ENCODE results near the gene TM4SF5.

TM4SF5 gene, protein sequence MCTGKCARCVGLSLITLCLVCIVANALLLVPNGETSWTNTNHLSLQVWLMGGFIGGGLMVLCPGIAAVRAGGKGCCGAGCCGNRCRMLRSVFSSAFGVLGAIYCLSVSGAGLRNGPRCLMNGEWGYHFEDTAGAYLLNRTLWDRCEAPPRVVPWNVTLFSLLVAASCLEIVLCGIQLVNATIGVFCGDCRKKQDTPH

DNA sequence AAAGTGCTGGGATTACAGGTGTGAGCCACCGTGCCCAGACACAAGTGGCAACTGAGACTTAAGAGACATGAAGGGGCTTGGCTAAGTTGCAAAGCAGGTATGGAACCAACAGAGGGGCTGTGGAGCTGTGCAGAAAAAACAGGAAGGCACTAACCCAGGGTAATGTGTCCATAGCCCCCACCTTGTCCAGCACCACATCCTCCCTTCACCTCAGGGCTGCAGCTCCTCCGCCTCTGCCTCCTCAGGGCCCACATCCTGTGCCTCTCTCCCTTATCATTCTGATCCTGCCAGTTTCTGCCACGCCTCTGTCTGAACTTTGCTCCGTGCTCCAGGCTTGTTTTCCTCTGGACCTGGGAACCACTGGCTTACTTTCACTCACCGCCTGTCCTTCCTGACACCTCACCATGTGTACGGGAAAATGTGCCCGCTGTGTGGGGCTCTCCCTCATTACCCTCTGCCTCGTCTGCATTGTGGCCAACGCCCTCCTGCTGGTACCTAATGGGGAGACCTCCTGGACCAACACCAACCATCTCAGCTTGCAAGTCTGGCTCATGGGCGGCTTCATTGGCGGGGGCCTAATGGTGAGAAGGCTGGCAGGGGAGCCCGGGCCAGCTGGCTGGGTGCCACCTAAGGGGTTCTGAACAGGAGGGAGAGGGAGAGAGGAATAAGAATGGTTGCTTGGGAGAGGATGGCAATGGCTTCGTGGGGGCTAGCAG lies at the start of gene TM4SF5:
Gene TM4SF5, plus strand, starts transcription at position 368 of the 716 bp plus-strand sequence. Its CDS starts 37 bp downstream, at position 405.
- in situ Hi-C loops (cut with MboI; ENCODE audit: low sequenced_read_pairs) = no loop called here

DNA sequence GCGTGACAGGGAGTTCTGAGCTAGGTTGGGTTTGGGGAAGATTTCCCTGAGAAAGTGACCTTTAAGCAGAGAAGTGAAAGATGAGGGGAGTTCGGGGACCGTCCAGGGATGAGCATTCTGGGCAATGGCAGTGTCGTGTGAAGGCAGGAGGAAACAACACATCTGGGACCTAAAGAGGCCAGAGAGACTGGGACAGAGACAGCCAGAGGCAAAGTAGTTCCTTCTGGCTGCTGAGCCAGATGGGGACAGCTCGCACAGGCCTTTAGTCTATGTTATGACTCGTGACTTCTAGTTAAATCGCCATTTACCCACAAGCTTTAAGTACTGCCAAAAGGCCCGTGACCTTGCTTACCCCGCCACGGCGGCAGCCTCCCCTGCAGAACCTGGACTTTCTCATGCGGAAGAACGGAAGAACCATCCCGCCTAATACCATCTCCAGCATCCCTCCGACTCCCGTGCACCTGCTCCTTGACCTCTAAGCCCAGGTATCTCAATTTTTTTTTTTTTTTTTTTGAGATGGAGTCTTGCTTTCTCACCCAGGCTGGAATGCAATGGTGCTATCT lies 48.9 kb upstream of the TM4SF5 start:
- in situ Hi-C loops (cut with MboI; ENCODE audit: low sequenced_read_pairs) = no loop called here

- in situ Hi-C loops (cut with MboI; ENCODE audit: low sequenced_read_pairs) = no loop called here
These were observed 47.0 kb upstream of the TM4SF5 start for GRCh38 chr17:4724650-4725049.

DNA sequence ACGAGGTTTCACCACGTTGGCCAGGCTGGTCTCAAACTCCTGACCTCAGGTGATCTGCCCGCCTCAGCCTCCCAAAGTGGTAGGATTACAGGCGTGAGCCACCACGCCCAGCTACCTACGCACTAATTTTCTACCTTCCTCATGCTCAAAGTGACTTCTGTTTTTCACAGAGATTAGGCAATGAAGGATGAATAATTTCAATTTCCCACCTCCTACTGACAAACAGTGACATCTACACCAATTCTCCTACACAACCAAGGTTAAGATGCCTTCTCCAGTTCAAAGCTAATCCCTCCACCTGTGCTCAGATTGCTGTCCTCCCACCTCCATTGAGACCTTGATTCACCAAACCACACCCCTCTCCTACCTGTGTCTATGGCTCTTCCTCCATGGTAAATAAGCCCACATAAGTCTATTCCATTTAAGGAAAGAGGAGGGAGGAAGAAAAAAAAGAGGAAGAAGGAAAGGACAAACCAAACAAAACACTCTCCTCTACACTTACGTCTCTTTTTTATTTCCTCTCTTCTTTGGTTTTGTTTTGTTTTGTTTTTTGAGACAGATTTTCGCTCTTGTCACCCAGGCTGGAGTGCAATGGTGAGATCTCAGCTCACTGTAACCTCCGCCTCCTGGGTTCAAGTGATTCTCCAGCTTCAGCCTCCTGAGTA lies 45.9 kb upstream of the TM4SF5 start:
- in situ Hi-C loops (cut with MboI; ENCODE audit: low sequenced_read_pairs) = no loop called here

DNA sequence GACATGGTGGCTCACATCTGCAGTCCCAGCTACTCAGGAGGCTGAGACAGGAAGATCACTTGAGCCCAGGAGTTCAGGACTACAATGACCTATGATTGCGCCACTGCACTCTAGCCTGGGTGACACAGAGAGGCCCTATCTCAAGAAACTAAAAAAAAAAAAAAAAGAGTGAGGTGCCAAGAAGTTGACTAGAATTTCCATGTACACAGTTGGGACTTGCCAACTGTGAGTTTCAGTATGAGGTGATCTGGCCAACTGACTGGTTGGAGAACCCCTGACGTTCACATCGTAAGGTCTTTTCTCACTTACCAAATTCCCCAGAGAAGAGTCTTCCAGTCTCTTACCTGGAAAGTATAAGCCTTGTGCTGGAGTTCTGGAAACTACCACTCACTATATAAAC lies 43.6 kb upstream of the TM4SF5 start:
- in situ Hi-C loops (cut with MboI; ENCODE audit: low sequenced_read_pairs) = no loop called here

DNA sequence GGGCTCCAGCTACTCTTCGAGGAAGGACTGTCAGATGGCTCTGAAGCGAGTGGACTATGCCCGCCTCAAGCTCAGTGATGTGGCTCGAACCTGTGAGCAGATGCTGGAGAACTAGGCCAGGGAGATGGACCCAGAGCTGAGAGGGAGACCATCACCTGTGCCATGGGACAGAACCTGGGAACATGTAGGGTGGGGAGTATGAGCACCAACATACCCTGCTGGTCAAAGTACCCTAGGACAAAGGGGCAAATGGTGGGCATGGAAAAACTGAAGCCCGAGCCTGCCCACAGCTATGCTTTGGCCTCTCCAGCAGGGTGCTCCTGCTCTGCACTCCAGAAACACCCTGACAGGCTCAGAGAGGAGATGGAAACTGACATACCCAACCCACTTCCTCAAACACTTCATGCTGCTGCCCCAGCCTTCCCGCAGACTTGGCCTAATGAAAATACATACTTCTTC lies 38.6 kb upstream of the TM4SF5 start:
- in situ Hi-C loops (cut with MboI; ENCODE audit: low sequenced_read_pairs) = no loop called here

DNA sequence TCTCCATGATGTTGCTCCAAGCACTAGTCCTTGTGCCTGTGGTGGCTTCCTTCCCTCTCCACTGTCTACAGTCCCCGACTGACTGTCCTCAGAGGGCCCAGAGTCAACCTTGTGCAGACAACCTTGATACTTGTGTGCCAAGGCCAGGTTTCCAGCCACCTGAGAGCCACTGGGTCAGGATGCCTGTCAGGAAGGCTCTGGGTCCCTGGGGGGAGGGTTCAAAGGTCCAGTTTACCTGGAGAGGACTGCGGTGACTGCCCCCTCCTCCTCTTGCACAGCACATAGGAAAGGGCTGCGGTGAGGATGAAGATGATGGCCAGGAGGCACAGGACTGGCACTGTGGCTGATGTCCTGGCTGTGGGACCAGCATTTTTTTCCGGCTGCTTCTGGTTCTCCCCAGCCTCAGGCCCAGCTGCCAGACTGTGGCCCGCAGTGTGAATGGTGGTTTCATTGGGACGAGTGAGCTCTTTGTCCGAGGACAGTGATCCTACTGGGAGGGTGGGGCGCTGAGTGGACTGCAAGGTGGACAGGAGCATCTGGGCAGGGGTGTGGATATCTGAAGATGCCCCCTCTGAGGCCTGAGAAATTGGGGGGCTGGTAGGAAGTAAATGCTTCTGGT lies 36.7 kb upstream of the TM4SF5 start:
- in situ Hi-C loops (cut with MboI; ENCODE audit: low sequenced_read_pairs) = no loop called here

DNA sequence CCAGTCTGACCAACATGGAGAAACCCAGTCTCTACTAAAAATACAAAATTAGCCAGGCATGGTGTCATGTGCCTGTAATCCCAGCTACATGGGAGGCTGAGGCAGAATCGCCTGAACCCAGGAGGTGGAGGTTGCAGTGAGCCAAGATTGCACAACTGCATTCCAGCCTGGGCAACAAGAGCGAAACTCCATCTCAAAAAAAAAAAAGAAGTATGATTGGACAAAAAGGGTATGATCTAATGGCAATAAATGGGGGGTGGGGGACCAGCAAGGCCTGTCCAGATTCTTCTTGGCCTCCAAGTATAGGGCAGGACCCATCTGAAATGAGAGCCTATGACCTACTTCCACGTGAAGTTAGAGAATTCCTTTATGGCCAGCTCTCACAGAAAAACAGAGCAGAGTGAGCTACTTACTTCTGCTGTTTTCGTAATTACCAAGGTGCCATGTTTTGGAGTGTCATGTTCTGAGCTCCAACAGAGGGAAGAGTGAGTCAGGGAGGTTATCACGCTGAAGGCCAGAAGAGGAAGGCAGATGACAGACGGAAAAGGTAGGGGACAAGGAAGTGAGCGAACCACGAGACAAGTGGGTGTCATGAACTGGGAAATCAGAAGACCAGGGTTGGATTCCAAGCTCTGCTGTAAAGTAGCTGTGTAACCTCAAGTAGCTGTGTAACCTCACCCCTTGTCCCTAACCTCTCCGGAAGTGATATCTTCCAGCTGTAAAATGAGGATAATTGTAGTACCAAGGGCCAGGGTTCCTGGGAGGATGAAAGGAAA lies 35.6 kb upstream of the TM4SF5 start:
- in situ Hi-C loops (cut with MboI; ENCODE audit: low sequenced_read_pairs) = no loop called here

GRCh38 chr17:4738136-4739121 lies 33.3 kb upstream of the TM4SF5 start:
- in situ Hi-C loops (cut with MboI; ENCODE audit: low sequenced_read_pairs) = no loop called here

DNA sequence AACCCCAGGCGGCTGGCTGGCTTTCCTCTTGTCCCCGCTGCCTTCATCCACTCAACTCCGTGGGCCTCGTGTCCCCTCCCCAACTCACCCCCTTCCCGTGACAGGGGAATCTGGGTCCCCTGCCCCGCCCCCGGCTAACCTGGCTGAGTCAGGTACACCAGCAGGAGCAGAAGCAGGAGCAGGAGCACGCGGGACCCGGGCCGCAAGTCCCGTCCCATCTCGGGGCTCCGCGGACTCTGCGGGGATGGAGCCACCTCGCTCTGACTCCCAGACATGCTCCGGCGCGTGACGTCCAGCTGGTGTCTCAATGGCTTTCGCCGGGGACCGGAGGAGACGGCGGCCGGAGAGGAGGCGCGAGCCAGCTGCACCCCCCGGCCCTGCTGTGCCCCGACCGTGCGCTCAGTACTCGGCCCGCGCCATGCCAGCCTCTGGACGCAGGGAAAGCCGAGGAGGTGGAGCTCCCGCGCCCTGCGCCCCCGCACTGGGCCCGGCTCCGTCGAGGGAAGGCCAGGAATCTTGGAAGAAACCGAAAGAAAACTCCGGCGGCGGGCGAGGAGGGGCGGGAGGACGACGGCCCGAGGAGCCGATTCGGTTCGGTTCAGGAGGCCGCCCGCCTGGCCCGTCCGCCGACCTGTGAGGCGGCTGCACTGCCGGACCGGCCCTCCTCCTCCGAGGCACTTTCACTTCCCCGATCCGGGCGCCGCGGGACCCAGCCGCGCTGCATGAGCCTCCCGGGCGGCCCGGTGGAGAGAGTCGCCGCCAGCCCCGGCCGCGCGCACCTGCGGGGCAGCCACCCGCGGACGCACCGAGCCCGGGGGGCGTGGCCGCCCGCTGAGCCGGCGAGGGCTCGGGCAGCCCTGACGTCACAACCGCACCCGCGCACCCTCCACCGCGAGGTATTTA lies 32.3 kb upstream of the TM4SF5 start, which contains the start of the genes CXCL16 and ZMYND15:
Gene CXCL16, minus strand, starts transcription at position 807 of the 903 bp plus-strand sequence. Its CDS starts 589 bp downstream, at position 218.
Gene ZMYND15, plus strand, starts transcription at position 712 of the 903 bp plus-strand sequence. CDS start 716 bp downstream, outside the sequence.
- in situ Hi-C loops (cut with MboI; ENCODE audit: low sequenced_read_pairs) = no loop called here

GRCh38 chr17:4740025-4740351 lies 31.7 kb upstream of the TM4SF5 start:
- in situ Hi-C loops (cut with MboI; ENCODE audit: low sequenced_read_pairs) = no loop called here

DNA sequence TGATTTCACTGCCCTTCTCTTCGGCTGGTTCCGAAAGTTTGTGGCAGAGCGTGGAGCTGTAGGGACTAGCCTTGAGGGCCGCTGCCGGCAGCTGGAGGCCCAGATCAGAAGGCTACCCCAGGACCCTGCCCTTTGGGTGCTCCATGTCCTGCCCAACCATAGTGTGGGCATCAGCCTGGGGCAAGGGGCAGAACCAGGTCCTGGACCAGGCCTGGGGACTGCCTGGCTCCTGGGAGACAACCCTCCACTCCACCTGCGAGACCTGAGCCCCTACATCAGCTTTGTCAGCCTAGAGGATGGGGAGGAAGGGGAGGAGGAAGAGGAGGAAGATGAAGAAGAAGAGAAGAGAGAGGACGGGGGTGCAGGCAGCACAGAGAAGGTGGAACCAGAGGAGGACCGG lies 31.1 kb upstream of the TM4SF5 start:
- in situ Hi-C loops (cut with MboI; ENCODE audit: low sequenced_read_pairs) = no loop called here

- in situ Hi-C loops (cut with MboI; ENCODE audit: low sequenced_read_pairs) = no loop called here
These were observed 30.1 kb upstream of the TM4SF5 start for GRCh38 chr17:4741544-4741943.

DNA sequence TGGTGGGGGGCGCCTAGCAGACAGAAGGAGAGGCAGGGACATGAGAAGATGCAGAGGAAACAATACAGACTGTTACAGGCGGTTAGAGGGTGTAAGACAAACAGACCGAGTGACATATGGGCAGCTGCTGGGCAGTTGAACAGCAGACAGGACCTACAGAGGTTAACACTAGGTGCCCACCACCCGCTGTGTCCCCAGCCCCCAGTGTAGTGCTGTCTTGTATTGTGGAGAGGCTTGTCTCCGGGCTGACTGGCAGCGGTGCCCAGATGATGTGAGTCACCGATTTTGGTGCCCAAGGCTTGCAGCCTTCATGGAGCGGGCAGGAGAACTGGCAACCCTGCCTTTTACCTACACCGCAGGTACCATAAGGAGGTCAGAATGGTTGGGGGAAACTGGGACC lies 29.6 kb upstream of the TM4SF5 start:
- in situ Hi-C loops (cut with MboI; ENCODE audit: low sequenced_read_pairs) = no loop called here

GRCh38 chr17:4742629-4743028 lies 29.1 kb upstream of the TM4SF5 start:
- in situ Hi-C loops (cut with MboI; ENCODE audit: low sequenced_read_pairs) = no loop called here

- in situ Hi-C loops (cut with MboI; ENCODE audit: low sequenced_read_pairs) = no loop called here
These were observed 28.5 kb upstream of the TM4SF5 start for GRCh38 chr17:4743216-4743615.

GRCh38 chr17:4743898-4744297 lies 27.8 kb upstream of the TM4SF5 start:
- in situ Hi-C loops (cut with MboI; ENCODE audit: low sequenced_read_pairs) = no loop called here

All from HL-60/S4 treated with retinoic acid at 250 ng/mL for 4 days and 3 days (cell line).